ENCODE results near the gene USP35. TPM values are rescaled to one million over a fixed set of nuclear protein-coding genes. Genes with fewer than 3 reads are reported as not detected.
A peak's percentile ranks its signal among the peaks of the same experiment; 100 is the strongest.

The USP35 gene
- total and polyA plus RNA-seq, 4 donors, result 4.9 to 9.6 (median 5.6) TPM

DNA sequence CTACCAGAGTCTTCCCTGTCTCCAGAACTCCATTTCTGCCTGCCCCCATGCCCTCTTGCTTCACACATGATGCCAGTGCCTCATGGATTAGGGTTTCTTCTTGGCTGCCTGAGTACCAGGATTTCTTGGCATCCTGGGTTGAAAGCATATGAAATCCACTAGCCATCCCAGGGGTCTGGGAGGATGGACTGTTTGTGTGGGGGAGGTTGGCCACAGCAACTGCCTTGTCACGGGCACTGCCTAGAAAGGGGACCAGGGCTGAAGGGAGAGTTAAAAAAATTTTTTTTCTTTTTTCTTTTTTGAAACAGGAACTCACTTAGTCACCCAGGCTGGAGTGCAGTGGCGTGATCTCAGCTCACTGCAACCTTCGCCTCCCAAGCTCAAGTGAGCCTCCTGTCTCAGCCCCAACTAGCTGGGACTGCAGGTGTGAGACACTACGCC lies 4.2 kb downstream of the USP35 start:
- 75 to 87% methylated on average over 4 of the region's 4 CpGs for WGBS, 2 donors
- no peaks in the 10 kb centered on the region for H3K27me3 ChIP-seq (ENCODE audit: control insufficient read depth in 3 of 3, insufficient read depth in 3 of 3, low read length in 2 of 3)
- H3K36me3 ChIP-seq (ENCODE audit: control insufficient read depth in 4 of 4, insufficient read depth in 4 of 4, low read length in 4 of 4), result peaks cover 0 to 10% (median 0%) of the 10 kb centered on the region in 4 donors
- no peak overlapping the region for H3K4me3 ChIP-seq
- peaks cover 0 to 17% (median 0%) of the 10 kb centered on the region in 5 donors for H3K4me1 ChIP-seq (ENCODE audit: control insufficient read depth in 5 of 5, insufficient read depth in 5 of 5, low read length in 5 of 5)
- peaks cover 0 to 2% (median 0%) of the 10 kb centered on the region in 4 donors for H3K9me3 ChIP-seq (ENCODE audit: control insufficient read depth in 4 of 4, insufficient read depth in 3 of 4, low read length in 3 of 4)
- H3K9ac ChIP-seq (ENCODE audit: insufficient read depth in 1 of 2, low read length in 2 of 2), result no peak overlapping the region
- no peak for ATAC-seq (ENCODE audit: insufficient read depth, low FRiP score)
- peak overlapping the region in 1 of 2 donors; percentile 15 for H3K27ac ChIP-seq (ENCODE audit: low read depth in 1 of 2, low read length in 1 of 2)
- no peak for DNase-seq
- TF ChIP-seq, protein P1, sequence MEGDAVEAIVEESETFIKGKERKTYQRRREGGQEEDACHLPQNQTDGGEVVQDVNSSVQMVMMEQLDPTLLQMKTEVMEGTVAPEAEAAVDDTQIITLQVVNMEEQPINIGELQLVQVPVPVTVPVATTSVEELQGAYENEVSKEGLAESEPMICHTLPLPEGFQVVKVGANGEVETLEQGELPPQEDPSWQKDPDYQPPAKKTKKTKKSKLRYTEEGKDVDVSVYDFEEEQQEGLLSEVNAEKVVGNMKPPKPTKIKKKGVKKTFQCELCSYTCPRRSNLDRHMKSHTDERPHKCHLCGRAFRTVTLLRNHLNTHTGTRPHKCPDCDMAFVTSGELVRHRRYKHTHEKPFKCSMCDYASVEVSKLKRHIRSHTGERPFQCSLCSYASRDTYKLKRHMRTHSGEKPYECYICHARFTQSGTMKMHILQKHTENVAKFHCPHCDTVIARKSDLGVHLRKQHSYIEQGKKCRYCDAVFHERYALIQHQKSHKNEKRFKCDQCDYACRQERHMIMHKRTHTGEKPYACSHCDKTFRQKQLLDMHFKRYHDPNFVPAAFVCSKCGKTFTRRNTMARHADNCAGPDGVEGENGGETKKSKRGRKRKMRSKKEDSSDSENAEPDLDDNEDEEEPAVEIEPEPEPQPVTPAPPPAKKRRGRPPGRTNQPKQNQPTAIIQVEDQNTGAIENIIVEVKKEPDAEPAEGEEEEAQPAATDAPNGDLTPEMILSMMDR (IDR thresholded peaks at IDR 0.05; ENCODE audit: control extremely low read depth, extremely low read depth), result no peak

DNA sequence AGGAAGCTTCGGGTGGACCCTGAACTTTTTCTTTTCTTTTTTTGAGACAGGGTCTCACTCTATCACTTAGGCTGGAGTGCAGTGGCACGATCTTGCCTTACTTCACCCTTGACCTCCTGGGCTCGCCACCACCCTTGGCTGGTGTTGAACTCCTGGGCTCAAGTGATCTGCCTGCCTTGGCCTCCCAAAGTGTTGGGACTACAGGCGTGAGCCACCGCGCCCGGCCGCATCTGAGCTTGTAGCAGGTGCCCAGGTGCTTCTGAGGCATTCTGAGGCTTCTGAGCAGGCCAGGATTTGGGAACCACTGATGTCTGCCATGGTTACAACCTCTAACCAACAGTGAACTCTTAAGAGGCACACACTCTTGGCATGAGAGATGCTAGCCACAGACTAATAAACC lies 5.1 kb downstream of the USP35 start:
- peaks cover 0 to 2% (median 0%) of the 10 kb centered on the region in 4 donors for H3K9me3 ChIP-seq (ENCODE audit: control insufficient read depth in 4 of 4, insufficient read depth in 3 of 4, low read length in 3 of 4)
- H3K4me1 ChIP-seq (ENCODE audit: control insufficient read depth in 5 of 5, insufficient read depth in 5 of 5, low read length in 5 of 5), result peaks cover 0 to 17% (median 0%) of the 10 kb centered on the region in 5 donors
- DNase-seq (no peak), ATAC-seq (ENCODE audit: insufficient read depth, low FRiP score) (no peak)
- no peak overlapping the region for H3K27ac ChIP-seq (ENCODE audit: low read depth in 1 of 2, low read length in 1 of 2)
- no peak overlapping the region for H3K9ac ChIP-seq (ENCODE audit: insufficient read depth in 1 of 2, low read length in 2 of 2)
- no peak overlapping the region for H3K4me3 ChIP-seq
- WGBS, 2 donors, result 95 to 96% methylated on average over 8 of the region's 8 CpGs
- TF ChIP-seq, protein P1 (IDR thresholded peaks at IDR 0.05; ENCODE audit: control extremely low read depth, extremely low read depth), result no peak
- H3K27me3 ChIP-seq (ENCODE audit: control insufficient read depth in 3 of 3, insufficient read depth in 3 of 3, low read length in 2 of 3), result no peaks in the 10 kb centered on the region
- H3K36me3 ChIP-seq (ENCODE audit: control insufficient read depth in 4 of 4, insufficient read depth in 4 of 4, low read length in 4 of 4), result peaks cover 0 to 12% (median 3%) of the 10 kb centered on the region in 4 donors

DNA sequence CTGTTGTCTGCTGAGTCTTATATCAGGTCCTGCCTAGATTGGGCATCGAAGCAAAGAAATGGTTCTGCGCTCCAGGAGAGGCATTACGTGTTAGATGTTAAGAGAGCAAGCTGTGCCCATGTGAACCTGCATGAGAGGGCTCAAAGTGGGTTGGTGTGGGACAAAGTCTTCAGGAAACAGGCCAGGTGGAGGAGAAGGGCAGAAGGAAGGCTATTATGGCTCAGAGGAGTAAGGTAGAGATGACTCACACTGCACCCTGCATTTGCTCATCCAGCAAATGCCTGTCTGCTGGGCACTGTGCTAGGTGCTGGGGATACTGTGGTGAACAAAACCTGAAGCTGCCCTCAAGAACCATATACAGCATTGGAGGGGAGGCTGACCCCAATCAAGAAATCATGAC lies 5.8 kb downstream of the USP35 start:
- H3K36me3 ChIP-seq (ENCODE audit: control insufficient read depth in 4 of 4, insufficient read depth in 4 of 4, low read length in 4 of 4), result peaks cover 0 to 12% (median 3%) of the 10 kb centered on the region in 4 donors
- no peak overlapping the region for H3K4me3 ChIP-seq
- no peak for ATAC-seq (ENCODE audit: insufficient read depth, low FRiP score)
- H3K4me1 ChIP-seq (ENCODE audit: control insufficient read depth in 5 of 5, insufficient read depth in 5 of 5, low read length in 5 of 5), result peaks cover 0 to 14% (median 0%) of the 10 kb centered on the region in 5 donors
- no peaks in the 10 kb centered on the region for H3K27me3 ChIP-seq (ENCODE audit: control insufficient read depth in 3 of 3, insufficient read depth in 3 of 3, low read length in 2 of 3)
- WGBS, 2 donors, result 95 to 100% methylated on average over 3 of the region's 3 CpGs
- DNase-seq, result no peak
- H3K9me3 ChIP-seq (ENCODE audit: control insufficient read depth in 4 of 4, insufficient read depth in 3 of 4, low read length in 3 of 4), result peaks cover 0 to 2% (median 0%) of the 10 kb centered on the region in 4 donors
- TF ChIP-seq, protein P1 (IDR thresholded peaks at IDR 0.05; ENCODE audit: control extremely low read depth, extremely low read depth), result no peak
- H3K27ac ChIP-seq (ENCODE audit: low read depth in 1 of 2, low read length in 1 of 2), result no peak overlapping the region
- H3K9ac ChIP-seq (ENCODE audit: insufficient read depth in 1 of 2, low read length in 2 of 2), result no peak overlapping the region

Measured in lung (tissue), 12 donors.